Fibroblast of skin of back (primary cell): ENCODE results near the gene TMEM62. TPM values are rescaled to one million over a fixed set of nuclear protein-coding genes. Genes with fewer than 3 reads are reported as not detected.

Source experiments
- DNase-seq: peaks from one replicate; pipeline ENCODE4 v3.0.0-alpha.2; 2013
- polyA plus RNA-seq, 2 experiments: library from polyadenylated mRNA; unstranded; fragments of 120-200 nt; gene quantifications; one replicate each; pipeline ENCODE4 v1.2.1, GENCODE V29; 2013; ENCODE audit not compliant: insufficient read length in 2 of 2

Gene TMEM62
- polyA plus RNA-seq (2013, experiment 1 of 2; ENCODE audit: insufficient read length), result 6.4 TPM
- polyA plus RNA-seq (2013, experiment 2 of 2; ENCODE audit: insufficient read length), result 6.2 TPM

DNA sequence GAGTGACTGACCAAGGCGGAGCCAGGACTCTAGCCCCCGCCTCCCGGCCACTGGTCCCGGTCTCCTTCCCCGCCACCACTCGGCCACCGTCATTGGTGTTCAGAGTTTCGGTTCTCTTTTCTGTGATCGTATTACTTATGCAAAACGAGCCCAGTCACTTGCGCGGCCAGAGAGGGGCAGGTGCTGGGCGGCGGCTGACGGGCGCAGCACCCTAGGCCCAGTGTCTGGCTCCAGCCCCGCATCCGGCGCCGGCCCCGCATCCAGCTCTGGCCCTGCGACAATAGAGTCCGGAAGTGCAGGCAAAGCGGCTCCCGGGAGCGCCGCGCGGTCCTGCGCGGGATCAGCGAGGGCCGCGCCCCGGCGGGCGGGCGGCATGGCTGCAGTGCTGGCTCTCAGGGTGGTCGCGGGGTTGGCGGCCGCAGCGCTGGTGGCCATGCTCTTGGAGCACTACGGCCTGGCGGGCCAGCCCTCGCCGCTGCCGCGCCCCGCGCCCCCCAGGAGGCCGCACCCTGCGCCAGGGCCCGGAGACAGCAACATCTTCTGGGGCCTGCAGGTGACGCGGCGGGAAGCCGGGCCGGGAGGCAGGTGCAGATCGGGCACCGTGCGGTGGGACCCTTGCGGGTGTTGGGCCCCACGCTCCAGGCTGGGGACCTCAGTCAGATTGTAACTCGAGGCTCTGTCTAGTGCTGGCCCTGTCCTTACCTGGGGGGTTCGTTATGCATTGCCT is at the start of gene TMEM62:
Gene TMEM62, plus strand, starts transcription at position 157 of the 727 bp plus-strand sequence. Its CDS starts 217 bp downstream, at position 374.
- peak; percentile 67 for DNase-seq

DNA sequence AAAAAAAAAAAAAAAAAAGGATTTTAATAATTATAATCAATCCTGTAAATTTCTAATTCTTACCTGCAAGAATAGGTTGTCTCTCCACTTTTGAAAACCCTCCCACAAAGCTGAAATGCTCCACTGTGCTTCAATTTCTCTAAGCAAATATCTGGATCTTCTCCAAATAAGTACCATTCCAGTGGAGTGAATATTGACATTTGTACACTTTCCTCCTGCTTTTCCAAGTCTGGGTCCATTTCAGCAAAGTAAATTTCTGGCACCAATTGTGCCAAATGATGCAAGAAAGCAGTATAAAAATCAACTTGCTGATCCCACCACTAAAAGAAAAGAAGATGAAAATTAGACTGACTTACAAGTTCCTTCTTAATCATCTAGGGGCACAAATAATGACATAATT is 47.5 kb upstream of the TMEM62 start:
- DNase-seq, result peak; percentile 26

DNA sequence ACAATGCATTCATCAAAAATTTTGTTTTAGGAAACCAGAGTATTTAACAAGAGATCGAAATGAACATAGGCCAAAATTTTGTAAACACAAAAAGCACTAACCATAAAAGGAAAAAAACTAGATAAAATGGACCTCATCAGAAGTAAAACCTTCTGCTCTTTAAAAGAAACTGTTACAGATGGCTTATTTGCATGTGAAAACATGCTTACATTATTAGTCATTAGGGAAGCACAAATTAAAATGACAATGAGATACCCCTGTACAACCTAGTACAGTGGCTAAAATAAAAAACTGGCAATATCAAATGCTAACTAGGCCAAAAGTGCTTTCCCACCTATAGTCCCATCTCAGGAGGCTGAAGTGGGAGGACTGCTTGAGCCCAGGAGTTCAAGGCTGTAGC is 46.8 kb upstream of the TMEM62 start:
- peak; percentile 45 for DNase-seq

DNA sequence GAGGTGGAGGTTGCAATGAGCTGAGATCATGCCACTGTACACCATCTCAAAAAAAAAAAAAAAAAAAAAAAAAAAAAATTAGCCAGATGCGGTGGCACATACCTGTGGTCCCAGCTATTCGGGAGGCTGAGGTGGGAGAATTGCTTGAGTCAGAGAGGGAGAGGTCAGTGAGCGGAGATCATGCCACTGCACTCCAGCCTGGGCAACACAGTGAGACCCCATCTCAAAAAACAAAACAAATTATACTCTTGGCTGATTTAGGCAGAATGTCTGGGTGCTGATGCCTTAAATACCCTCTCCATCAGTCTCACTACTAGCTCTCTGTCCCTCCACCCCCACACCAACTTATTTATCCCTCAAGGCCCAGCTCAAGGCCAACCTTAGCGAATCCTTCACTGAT is 41.5 kb upstream of the TMEM62 start:
- no peak for DNase-seq

DNA sequence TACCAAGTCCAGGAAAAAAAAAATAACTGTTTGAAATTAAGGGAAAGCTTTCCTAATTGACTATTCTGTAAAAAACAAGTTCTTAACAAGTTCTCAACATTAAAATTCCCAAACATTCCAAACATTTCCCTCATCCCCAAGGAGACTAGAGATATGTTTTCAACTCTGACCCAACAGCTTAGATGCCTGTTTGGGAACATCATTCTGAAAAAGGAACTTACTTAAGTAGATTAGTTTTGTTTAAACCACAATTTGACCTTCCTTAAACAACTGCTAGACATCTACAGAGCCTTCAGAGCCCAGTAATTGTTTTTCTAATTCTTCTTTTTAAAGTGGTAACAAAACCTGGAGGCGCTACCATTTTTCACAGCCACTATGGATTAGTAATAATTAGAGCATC is 40.4 kb upstream of the TMEM62 start:
- DNase-seq, result peak; percentile 82

DNA sequence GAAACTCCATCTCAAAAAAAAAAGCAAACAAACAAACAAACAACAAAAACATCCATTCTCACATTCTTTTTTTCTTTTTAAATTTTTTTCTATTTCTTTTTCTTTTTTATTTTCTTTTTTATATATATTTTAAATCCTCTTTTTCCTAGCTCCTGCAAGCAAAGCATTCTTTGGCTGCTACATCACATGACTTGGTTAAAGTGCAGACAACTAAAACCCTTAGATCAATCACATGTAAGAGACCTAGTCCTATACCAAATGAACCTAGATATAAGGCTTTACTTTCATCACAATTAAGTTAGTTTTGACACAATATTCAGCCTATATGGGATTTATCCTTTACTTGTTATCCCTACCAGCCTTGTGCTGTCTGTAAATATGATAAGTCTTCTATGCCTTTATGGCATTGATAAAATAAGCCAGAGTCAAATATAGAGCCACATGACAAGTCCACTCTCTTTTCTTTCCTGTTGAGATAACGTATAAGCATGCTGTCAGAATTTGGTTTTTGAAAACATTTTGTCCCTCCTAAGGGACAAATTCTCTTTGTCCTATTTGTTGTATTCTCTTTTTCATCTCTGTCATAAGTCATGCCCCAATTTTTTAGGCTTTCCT is 38.9 kb upstream of the TMEM62 start:
- DNase-seq, result no peak

DNA sequence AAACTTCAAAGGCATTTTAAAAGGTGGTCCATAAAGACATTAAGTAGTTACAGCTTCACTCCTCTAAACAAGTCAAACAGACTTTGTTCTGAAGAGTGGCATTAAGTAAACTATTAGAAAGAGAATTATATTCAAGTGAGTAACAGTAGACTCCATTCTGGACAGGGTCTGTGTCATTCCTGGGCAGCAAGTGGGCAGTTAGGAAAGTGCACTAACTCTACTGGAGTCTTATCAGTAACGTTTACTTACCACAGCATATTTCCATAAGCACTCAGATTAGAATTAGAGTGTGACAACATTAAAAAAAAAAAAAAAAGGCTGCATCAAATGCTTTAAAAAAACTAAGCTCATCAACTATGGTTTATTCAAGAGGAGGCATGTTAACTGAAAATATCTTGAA is 38.1 kb upstream of the TMEM62 start:
- peak; percentile 56 for DNase-seq

DNA sequence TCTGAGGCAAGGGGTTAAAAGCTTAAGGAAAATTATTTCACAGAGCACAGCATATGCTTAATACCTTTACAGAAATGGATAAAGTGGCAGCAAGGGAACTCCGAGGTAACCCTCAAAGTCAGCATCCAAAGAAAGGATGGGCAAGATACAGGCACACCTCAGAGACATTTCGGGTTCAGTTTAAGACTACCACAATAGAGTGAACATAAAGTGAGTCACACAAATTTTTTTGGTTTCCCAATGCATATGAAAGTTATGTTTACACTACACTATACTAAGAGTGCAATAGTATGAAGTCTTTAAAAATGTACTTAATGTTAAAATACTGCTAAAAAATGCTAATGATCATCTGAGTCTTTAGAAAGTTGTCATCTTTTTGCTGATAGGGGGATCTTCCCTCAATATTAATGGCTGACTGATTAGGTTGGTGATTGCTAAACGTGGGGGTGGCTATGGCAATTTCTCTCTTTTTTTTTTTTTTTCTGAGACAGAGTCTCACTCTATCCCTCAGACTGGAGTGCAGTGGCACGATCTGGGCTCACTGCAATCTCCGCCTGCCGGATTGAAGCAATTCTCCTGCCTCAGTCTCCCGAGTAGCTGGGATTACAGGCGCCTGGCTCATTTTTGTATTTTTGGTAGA is 37.6 kb upstream of the TMEM62 start:
- peak; percentile 62 for DNase-seq

DNA sequence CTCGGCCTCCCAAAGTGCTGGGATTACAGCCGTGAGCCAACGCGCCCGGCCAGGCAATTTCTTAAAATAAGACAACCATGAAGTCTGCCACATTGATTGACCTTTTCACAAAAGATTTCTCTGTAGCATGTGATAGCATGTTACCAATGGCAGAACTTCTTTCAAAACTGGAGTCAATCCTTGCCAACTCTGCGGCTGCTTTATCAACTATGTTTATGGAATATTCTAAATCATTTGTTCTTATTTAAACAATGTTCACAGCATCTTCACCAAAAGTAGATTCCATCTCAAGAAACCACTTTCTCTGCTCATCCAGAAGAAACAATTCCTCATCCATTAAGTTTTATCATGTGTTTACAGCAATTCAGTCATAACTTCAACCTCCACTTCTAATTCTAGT is 37.0 kb upstream of the TMEM62 start:
- DNase-seq, result no peak

DNA sequence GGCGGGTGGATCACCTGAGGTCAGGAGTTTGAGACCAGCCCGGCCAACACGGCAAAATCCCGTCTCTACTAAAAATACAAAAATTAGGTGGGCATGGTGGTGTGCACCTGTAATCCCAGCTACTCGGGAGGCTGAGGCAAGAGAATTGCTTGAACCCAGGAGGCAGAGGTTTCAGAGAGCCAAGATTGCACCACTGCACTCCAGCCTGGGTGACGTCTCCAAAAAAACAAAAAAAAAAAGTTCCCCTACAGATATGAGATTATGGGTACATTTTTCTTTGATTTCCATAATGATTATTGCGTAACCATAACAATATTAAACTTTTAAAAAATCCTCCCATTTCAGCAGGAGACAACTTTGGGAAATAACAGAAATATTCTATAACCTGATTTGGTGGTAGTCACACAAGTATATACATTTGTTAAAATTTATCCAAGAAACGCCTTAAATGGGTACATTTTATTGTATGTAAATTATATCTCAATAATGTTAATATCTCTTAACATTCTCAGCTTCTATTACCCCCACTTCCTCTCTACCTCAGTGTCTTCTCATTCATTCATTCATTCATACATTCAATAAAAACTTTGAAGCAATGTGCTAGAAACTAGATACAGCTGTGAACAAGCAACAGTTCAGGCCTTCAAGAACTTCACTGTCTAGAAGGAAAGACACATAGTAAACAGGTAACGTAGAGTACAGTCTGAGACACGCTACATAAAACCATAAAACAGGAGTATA is 34.1 kb upstream of the TMEM62 start:
- no peak for DNase-seq

DNA sequence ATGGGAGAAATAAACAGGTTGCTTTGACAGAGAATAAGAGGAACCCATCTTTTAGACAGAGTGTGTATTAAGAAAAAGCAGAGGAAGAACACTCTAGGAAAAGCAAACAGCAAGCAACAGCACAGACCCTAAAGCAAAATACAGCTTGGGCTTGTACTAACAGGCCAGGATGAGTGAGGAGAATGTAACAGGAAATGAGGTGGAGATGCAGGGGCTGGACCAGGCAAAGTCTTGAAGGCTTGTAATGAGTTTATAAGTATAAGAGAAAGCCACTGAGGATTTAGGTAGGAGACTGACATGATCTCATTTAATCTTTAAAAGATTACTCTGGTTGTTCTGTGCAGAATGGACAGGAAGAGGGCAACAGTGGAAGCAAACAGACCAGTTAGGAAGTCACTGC is 32.4 kb upstream of the TMEM62 start:
- DNase-seq, result no peak

DNA sequence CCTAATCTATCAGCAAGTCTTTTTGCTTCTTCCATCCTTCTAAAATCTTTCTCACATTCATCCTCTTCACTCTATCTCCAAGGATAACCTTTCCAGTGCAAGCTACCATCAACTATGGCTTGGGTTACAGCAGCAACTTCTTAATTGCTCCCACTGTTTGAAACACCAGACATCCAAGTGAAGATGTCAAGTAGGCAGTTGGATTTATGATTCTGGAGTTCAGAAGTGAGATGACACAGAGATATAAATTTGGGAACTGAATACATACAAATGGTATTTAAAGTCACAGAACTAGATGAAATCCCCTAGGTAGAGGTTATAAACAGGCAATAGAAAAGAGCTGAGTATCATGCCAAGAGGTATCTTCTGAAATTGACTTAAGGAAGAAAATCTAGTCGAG is 31.2 kb upstream of the TMEM62 start:
- no peak for DNase-seq

DNA sequence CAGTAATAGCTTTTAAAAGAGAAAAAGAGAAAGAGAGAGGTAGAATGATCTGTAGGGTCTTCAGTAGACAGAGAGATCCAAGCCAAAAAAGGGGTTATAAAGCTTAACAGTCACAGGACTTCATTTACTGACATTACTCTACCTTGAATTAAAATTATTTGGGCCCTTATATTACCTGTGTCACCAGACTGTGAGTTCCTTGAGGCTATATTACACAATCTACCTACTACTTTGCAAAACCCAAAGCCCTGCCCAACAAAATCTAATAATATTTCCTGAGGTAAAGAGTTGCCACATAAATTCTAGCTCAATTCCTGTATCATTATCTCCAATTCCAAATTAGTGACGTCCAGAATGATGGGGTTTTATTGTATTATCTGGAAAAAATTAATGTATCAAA is 29.5 kb upstream of the TMEM62 start:
- DNase-seq, result no peak

DNA sequence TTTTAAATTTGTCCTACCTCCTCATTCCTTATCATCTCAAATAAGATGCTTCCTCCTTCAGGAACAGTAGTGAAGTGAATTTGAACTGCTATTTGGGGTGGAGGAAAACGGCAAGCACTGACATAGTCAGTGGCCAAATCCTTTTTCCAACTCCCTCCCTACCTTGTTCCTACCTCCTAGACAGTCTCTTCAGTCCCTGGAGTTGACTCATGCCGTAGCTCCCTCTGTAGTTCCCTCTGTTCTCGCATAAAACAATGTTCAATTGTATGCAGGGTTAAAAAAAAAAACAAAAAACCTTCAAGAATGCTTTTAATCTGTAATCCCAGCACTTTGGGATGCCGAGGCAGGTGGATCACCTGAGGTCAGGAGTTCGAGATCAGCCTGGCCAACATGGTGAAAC is 29.0 kb upstream of the TMEM62 start:
- no peak for DNase-seq

DNA sequence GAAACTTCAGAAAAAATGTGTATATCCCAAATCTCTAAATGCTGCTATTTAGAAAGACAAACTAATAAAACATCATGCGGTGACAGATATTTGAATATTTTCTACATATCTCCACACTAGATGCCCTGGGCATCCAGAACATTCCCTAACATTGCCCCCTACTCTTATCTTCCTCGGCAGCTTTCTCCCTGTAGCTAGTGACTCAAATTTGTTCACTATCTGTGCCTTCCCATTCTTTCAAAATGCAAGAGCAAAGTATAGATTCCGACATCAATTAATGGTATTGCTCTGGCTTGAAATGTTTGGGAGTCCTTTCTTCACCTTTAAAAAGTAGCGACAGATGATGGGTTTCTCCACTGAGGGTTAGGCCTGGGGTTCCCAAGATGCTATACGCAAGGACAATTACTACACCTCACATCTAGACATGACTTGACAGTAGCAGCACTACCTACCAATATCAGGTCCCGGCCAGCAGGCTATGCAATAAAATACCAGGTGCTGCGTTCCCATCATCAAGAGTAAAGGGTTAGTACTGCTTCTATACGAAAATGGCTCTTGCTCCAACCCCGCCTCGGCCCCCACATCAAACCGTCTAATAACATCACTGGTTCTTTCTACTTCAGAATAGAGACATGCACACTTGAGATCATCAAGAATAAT is 28.2 kb upstream of the TMEM62 start:
- DNase-seq, result no peak

DNA sequence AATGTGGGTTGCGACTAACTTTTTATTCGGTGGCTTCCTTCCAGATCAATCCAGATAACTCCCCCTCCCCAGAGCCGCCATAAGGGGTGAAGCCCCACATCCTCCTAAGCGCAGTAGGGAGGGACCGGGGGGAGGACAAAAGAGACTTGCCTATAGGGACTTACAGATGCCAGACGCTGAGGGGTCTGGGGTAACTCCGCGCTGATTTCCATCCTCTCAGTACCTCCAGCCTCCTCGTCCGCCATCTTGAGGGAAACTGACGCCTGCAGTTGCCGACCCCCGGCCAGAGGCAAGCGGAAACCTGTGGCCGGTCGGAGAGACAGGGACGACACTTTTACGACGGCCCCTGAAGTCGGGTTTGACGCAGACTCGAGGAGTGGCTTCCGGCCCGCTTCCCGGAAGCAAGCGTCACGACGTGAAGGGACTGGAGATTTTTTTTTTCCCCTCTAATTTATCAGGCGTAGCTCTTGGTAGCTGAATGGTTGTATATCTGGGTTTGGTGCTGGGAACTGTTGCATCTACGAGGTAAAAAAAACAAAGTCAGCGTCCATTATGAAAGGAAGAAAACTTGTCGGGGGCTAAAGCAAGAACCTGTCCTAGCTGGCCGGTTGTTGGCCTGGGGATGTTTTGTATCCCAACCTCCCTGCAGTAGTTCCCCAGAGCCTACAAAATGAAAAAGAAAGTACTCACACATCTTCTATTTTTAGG is 27.5 kb upstream of the TMEM62 start, which contains the start of gene UBR1:
Gene UBR1, minus strand, starts transcription at position 261 of the 708 bp plus-strand sequence. Its CDS starts 16 bp downstream, at position 245.
- peak; percentile 95 for DNase-seq

DNA sequence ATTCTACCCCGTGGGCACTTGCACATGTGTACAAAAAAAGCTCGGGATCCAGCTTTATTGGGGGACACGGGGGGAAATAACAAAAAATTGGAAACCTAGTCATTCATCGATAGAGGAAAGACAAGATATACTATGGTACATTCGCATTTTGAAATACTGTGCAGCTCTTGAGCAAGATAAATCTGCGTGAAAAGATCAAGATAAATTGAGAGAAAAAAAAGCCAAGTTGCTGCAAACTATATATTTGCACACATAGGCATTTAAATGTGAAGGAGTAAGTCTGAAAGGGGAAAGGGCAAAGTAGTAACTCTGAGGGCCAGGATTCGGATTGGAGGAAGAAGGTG is 26.9 kb upstream of the TMEM62 start:
- DNase-seq, result no peak

DNA sequence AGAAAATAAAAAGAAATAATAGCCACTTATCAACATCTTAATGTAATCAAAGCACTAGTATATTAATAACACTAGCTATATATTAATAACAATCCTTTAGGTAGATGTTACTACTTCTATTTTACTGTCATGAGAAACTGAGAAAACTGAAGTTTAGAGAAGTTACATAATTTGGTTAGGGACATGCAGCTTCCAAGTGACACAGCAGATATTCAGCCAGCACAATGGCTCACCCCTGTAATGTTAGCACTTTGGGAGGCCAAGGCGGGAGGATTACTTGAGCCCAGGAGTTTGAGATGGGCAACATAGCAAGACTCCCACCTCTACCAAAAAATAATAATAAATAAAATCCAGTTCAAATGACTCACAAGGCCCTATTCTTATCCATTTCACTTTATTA is 25.6 kb upstream of the TMEM62 start:
- no peak for DNase-seq

DNA sequence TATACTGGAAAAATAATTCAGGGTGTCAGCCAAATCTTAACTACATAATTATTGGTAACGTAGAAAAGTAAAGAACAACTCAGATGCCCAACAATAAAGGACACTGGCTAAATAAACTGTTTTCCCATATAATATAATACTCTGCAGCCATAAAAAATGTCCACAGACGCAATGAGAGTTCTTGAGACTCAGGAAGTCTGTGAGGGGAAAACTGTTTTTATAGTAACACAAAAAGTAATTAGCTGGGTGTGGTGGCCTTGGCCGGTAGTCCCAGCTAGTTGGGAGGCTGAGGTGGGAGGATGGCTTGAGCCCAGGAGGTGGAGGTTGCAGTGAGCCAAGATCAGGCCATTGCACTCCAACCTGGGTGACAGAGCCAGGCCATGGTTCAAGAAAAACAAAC is 22.0 kb upstream of the TMEM62 start:
- DNase-seq, result no peak

DNA sequence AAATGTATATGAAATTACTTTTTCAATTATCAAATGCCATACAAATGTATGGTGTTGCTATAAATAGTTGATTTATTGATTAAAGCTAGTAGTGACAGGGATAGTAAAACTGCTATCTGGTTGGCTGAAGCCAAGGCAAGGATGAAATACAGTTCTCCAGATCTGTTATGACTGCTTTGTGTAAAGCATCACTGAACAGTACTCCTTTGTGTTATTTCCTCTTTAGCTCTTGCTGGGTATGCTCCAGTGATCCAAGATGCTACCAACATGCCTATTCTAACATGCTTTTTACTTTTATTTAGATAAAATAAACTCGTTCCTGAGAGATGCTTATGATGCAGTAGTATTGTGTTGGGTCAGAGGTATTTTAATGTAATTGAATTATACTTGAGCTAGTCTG is 15.1 kb upstream of the TMEM62 start:
- DNase-seq, result no peak

DNA sequence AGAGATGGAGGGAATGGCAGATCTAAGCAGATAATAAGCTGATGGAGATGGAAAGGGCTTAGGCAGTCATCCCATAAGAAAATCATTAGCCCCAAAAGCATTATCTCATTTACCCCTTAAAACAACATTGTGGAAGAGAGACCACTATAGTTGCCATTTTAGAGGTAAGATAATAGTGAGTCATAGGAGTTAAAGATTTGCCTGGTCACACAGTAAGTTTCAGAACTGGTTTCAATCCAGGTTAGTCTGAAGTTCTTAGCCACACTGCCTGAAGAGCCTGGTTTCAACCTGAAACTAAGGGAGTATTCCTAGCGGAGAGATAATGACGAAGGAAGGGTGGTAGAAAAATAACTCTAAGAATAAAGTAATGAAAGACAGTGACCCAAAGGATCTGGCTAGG is 14.6 kb upstream of the TMEM62 start:
- DNase-seq, result no peak

DNA sequence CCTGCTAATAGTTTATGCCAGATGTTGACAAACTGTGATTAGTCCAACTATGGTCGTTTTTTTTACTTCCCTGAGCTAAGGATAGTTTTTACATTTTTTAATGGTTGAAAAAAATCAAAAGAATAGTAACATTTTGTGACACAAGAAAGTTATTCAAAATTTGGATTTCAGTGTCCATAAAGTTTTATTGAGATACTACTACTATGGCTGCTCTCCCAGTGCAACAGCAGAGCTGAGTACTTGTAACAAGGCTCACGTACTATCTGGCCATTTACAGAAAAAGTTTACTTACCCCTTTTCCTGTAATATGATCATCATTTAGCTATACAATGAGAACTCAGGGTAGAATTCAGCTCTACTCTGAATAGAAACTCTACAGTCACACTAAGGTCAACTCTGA is 11.5 kb upstream of the TMEM62 start:
- DNase-seq, result no peak
